PC-9 (cell line): ENCODE data around the gene TNFSF13B. TPM values are rescaled to one million over a fixed set of nuclear protein-coding genes. Genes with fewer than 3 reads are reported as not detected.

ENCODE experiments used
- BruUV-seq: library from RNA; stranded (reverse); fragments of 400-500 nt; replicated peaks from 2 replicates; lab custom pipeline; 2021; lab: Mats Ljungman, UMichigan
- CTCF ChIA-PET: fragments of 300-600 bp; sonication (Branson Sonifier 250); formaldehyde crosslinking; loops from one replicate; lab custom pipeline; 2022; ENCODE audit warnings: antibody characterized with exemption; lab: Charles Lee
- POLR2A ChIA-PET: fragments of 300-600 bp; sonication (Branson Sonifier 250); formaldehyde crosslinking; loops from one replicate; lab custom pipeline; 2022; ENCODE audit warnings: antibody characterized with exemption; ENCODE audit not compliant: unreplicated experiment; lab: Charles Lee
- DNase-seq, 2 experiments: peaks; one replicate each; pipeline versions ENCODE4 v3.0.0 to v3.0.0-alpha.2; 2015 to 2022; ENCODE audit warnings: mixed read lengths in 1 of 2
- H2AFZ ChIP-seq: fragments of 200-600 bp; sonication (generic); 2 replicates; pipeline ENCODE4 v1.8.1; 2017; ENCODE audit warnings: antibody characterized with exemption
- H3F3A ChIP-seq: fragments of 200-600 bp; sonication (generic); 2 replicates; pipeline ENCODE4 v1.8.1; 2017; ENCODE audit warnings: antibody characterized with exemption, mild to moderate bottlenecking, low read depth; ENCODE audit not compliant: insufficient read depth
- H3K27ac ChIP-seq: fragments of 200-600 bp; sonication (generic); 2 replicates; pipeline ENCODE4 v1.6.1; 2016; ENCODE audit warnings: mixed run types
- H3K27me3 ChIP-seq: fragments of 200-600 bp; sonication (generic); 2 replicates; pipeline ENCODE4 v1.6.1; 2016; ENCODE audit warnings: low read depth, mixed run types; ENCODE audit not compliant: insufficient read depth
- H3K36me3 ChIP-seq: fragments of 200-600 bp; sonication (generic); 2 replicates; pipeline ENCODE4 v1.6.1; 2016; ENCODE audit warnings: low read depth, mixed run types
- H3K4me1 ChIP-seq: fragments of 200-600 bp; sonication (generic); replicated peaks from 2 replicates; pipeline ENCODE4 v1.6.1; 2016; ENCODE audit warnings: mixed run types; ENCODE audit not compliant: insufficient read depth
- H3K4me2 ChIP-seq: fragments of 200-600 bp; sonication (generic); 2 replicates; pipeline ENCODE4 v1.6.1; 2017; ENCODE audit warnings: mixed run types
- H3K4me3 ChIP-seq: fragments of 200-600 bp; sonication (generic); 2 replicates; pipeline ENCODE4 v1.6.1; 2016; ENCODE audit warnings: mixed run types
- H3K79me2 ChIP-seq: fragments of 200-600 bp; sonication (generic); 2 replicates; pipeline ENCODE4 v1.6.1; 2017; ENCODE audit warnings: low read depth, mixed run types
- H3K9me2 ChIP-seq: fragments of 200-600 bp; sonication (generic); 2 replicates; pipeline ENCODE4 v1.8.1; 2017; ENCODE audit warnings: mild to moderate bottlenecking; ENCODE audit not compliant: insufficient read depth
- H3K9me3 ChIP-seq: fragments of 200-600 bp; sonication (generic); 2 replicates; pipeline ENCODE4 v1.8.1; 2016; ENCODE audit warnings: low read depth; ENCODE audit not compliant: insufficient read depth
- H4K20me1 ChIP-seq: fragments of 200-600 bp; sonication (generic); 2 replicates; pipeline ENCODE4 v1.8.1; 2017; ENCODE audit not compliant: insufficient read depth
- CTCF ChIP-seq: fragments of 200-600 bp; sonication (generic); conservative IDR thresholded peaks from 2 replicates; pipeline ENCODE4 v1.6.1; 2017; ENCODE audit warnings: mixed run types, antibody characterized with exemption, mild to moderate bottlenecking, moderate library complexity
- EZH2 ChIP-seq: fragments of 200-600 bp; sonication (generic); IDR thresholded peaks from 2 replicates; pipeline ENCODE4 v1.8.0; 2017; ENCODE audit warnings: antibody characterized with exemption, low read depth
- intact Hi-C: fragments of 100-400 bp; cut with micrococcal nuclease; formaldehyde crosslinking; loops from one replicate; pipeline ENCODE4 v1.10.0; 2022; ENCODE audit not compliant: unreplicated experiment
- total RNA-seq: library from RNA; stranded (reverse); gene quantifications from 2 replicates; pipeline ENCODE4 v1.2.3, GENCODE V29; 2021

The TNFSF13B gene
- total RNA-seq, 1 experiment from 2014 or later, result 2.0 TPM

- ChIA-PET POLR2A (no interaction called here), CTCF (no interaction called here)
- no peaks in the 10 kb centered on the region for H3K9me2 ChIP-seq
- peak; percentile 94 for TF ChIP-seq CTCF
- TF ChIP-seq EZH2, result no peak
- peaks cover 6% of the 10 kb centered on the region for H3F3A ChIP-seq
- no peak overlapping the region for H3K4me2 ChIP-seq
- no peak for DNase-seq
- H3K9me3 ChIP-seq, result no peaks in the 10 kb centered on the region
- H3K27me3 ChIP-seq, result no peaks in the 10 kb centered on the region
- intact Hi-C loops, result loop anchor here (2.0 kb wide), 1 partner anchor 669 kb away; no protein-coding TSS in a partner anchor
- H2AFZ ChIP-seq, result no peak overlapping the region
- no peak overlapping the region for H3K4me3 ChIP-seq
- peaks cover 40% of the 10 kb centered on the region for H4K20me1 ChIP-seq
- H3K27ac ChIP-seq, result no peak overlapping the region
- no TSS peak for BruUV-seq
- no peaks in the 10 kb centered on the region for H3K36me3 ChIP-seq
- peaks cover 52% of the 10 kb centered on the region for H3K79me2 ChIP-seq
- peaks cover 5% of the 10 kb centered on the region; the same call in 1 of the 2 replicates for H3K4me1 ChIP-seq
Measured at GRCh38 chr13:108227651-108228272, 41.8 kb upstream of the TNFSF13B start.

DNA sequence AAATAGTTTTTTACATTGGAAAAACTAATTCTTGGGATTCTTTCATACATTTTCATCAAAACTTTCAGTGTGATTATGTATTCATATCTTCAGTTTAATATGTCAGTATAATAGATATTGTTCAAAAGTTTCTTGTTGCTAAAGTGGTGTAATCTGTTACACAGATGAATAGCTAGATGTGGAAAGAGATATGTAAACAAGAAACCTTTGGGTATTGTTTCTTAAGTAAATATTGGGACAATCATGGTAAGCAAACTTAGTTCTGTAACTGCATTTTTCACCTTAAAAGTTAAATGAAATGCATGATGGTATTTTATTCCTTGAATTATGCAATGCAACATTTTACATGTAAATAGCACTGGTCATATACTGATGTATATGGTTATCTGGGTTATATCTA lies 39.1 kb upstream of the TNFSF13B start:
- no peak for DNase-seq
- ChIA-PET CTCF (no interaction called here), POLR2A (no interaction called here)
- Histone ChIP-seq H3K27ac (no peak overlapping the region), H4K20me1 (peaks cover 24% of the 10 kb centered on the region), H2AFZ (no peak overlapping the region), H3K4me3 (no peak overlapping the region), H3K4me2 (no peak overlapping the region), H3K36me3 (no peaks in the 10 kb centered on the region), H3F3A (peaks cover 6% of the 10 kb centered on the region), H3K27me3 (no peaks in the 10 kb centered on the region), H3K4me1 (peaks cover 5% of the 10 kb centered on the region; the same call in 1 of the 2 replicates), H3K9me3 (no peaks in the 10 kb centered on the region), H3K9me2 (no peaks in the 10 kb centered on the region; the same call in 1 of the 2 replicates), H3K79me2 (peaks cover 27% of the 10 kb centered on the region)
- no peak for TF ChIP-seq EZH2
- TF ChIP-seq CTCF, result no peak
- BruUV-seq, result no TSS peak
- intact Hi-C loops, result no loop called here

DNA sequence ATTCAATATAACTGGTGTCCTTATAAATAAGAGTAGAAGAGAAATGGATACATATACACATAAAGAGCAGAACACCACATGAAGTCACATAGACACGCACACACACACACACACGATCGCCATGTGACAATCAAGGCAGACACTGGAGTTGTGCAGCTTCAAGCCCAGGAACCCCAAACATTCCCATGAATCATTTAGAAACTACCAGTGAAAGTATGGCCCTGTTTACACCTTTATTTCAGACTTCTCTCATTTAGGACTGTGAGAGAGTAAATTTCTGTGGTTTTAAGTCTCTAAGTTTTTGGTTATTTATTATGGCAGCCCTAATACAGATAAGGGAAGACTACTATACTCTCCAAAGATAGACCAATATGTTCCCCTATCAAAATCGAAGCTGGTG lies 20.4 kb upstream of the TNFSF13B start:
- CTCF ChIA-PET, result no interaction called here

More for the DNA sequence above, 20.4 kb upstream of the TNFSF13B start:
- DNase-seq, result no peak
- Histone ChIP-seq H3K36me3 (no peaks in the 10 kb centered on the region), H4K20me1 (no peaks in the 10 kb centered on the region), H3K9me2 (no peaks in the 10 kb centered on the region), H3K4me1 (no peaks in the 10 kb centered on the region), H3K79me2 (no peaks in the 10 kb centered on the region), H3F3A (no peaks in the 10 kb centered on the region), H3K4me2 (no peak overlapping the region), H3K9me3 (peaks cover 9% of the 10 kb centered on the region), H3K27me3 (no peaks in the 10 kb centered on the region), H2AFZ (no peak overlapping the region), H3K4me3 (no peak overlapping the region), H3K27ac (no peak overlapping the region)
- POLR2A ChIA-PET, result no interaction called here
- no TSS peak for BruUV-seq
- no peak for TF ChIP-seq CTCF
- no peak for TF ChIP-seq EZH2
- intact Hi-C loops, result no loop called here
